GM12891 (cell line): ENCODE measurements around the gene SRPX2.

ENCODE experiments used
- POLR2A ChIP-seq: IDR thresholded peaks from 2 replicates; pipeline ENCODE4 v1.6.1; 2011; ENCODE audit warnings: low read depth, low read length, control low read depth
- POLR2AphosphoS5 ChIP-seq: IDR thresholded peaks from 2 replicates; pipeline ENCODE4 v1.6.1; 2011; ENCODE audit warnings: low read depth, low read length, control low read depth
- POU2F2 ChIP-seq: IDR thresholded peaks from 2 replicates; pipeline ENCODE4 v1.6.1; 2011; ENCODE audit warnings: low read depth, mild to moderate bottlenecking, control low read depth, low read length, moderate library complexity
- SPI1 ChIP-seq: IDR thresholded peaks from 2 replicates; pipeline ENCODE4 v1.6.1; 2011; ENCODE audit warnings: low read depth, low read length, control low read depth
- TAF1 ChIP-seq: IDR thresholded peaks from 2 replicates; pipeline ENCODE4 v1.6.1; 2011; ENCODE audit warnings: low read depth, low read length, control low read depth

DNA sequence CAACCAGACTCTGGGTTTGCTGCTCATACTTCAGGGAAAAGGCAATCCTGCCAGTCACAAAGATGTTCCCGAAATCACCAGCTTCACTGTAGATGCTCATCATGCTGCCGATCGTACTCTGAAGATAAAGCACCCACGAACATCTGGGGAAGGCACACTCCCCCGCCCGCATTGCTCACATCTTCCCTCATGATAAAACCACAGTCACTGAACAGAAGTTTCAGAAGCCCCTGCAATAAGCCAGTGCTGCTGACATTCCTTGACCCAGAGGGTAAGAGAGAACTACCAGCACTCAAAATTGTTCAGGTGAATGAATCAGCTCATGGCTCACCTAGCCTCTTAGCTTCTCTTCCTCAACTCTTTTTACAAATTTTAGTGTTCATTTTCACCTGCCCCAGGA is 43.1 kb downstream of the SRPX2 start:
- TF ChIP-seq POLR2AphosphoS5 = no peak
- TF ChIP-seq POLR2A = no peak
- no peak for TF ChIP-seq TAF1
- TF ChIP-seq SPI1 = no peak
- TF ChIP-seq POU2F2 = no peak
